Endodermal cell (in vitro differentiated cells): ENCODE results near the gene ATOH8. TPM values are rescaled to one million over a fixed set of nuclear protein-coding genes. Genes with fewer than 3 reads are reported as not detected.

Source experiments
- DNase-seq: peaks from one replicate; pipeline ENCODE4 v3.0.0-alpha.2; 2017
- H3K27ac ChIP-seq: 2 replicates; pipeline ENCODE4 v1.5.1; 2013; ENCODE audit warnings: mild to moderate bottlenecking, low read depth, low read length, moderate library complexity
- H3K27me3 ChIP-seq: 2 replicates; pipeline ENCODE4 v1.6.1; 2013; ENCODE audit warnings: mild to moderate bottlenecking, low read length, moderate library complexity; ENCODE audit not compliant: insufficient read depth, control insufficient read depth, poor library complexity, severe bottlenecking
- H3K36me3 ChIP-seq: 2 replicates; pipeline ENCODE4 v1.7.0; 2013; ENCODE audit warnings: mild to moderate bottlenecking, low read length, moderate library complexity; ENCODE audit not compliant: control insufficient read depth, insufficient read depth
- H3K4me1 ChIP-seq: one replicate; pipeline ENCODE4 v1.7.0; 2013; ENCODE audit warnings: low read length; ENCODE audit not compliant: control insufficient read depth, insufficient read depth
- H3K4me3 ChIP-seq: 2 replicates; pipeline ENCODE4 v1.5.1; 2013; ENCODE audit warnings: mild to moderate bottlenecking, low read length, moderate library complexity
- H3K9ac ChIP-seq: 2 replicates; pipeline ENCODE4 v1.6.1; 2013; ENCODE audit warnings: mild to moderate bottlenecking, low read length, moderate library complexity; ENCODE audit not compliant: poor library complexity, severe bottlenecking; ENCODE audit errors: extremely low read depth
- H3K9me3 ChIP-seq: 2 replicates; pipeline ENCODE4 v1.6.1; 2013; ENCODE audit warnings: mild to moderate bottlenecking, low read length, moderate library complexity; ENCODE audit not compliant: control insufficient read depth
- H3K27ac Mint-ChIP-seq: 2 replicates; pipeline ENCODE4 v1.8.0; 2020; ENCODE audit warnings: mixed read lengths
- H3K27me3 Mint-ChIP-seq: 2 replicates; pipeline ENCODE4 v1.8.0; 2021; ENCODE audit warnings: mild to moderate bottlenecking, mixed read lengths; ENCODE audit not compliant: insufficient read depth
- H3K36me3 Mint-ChIP-seq: 2 replicates; pipeline ENCODE4 v1.8.0; 2020; ENCODE audit warnings: low read depth, mixed read lengths
- H3K4me1 Mint-ChIP-seq: 2 replicates; pipeline ENCODE4 v1.8.0; 2020; ENCODE audit warnings: mixed read lengths
- H3K4me3 Mint-ChIP-seq: 2 replicates; pipeline ENCODE4 v1.8.0; 2020; ENCODE audit warnings: mild to moderate bottlenecking, moderate library complexity, mixed read lengths
- H3K9me3 Mint-ChIP-seq: 2 replicates; pipeline ENCODE4 v1.8.0; 2020; ENCODE audit warnings: mild to moderate bottlenecking, mixed read lengths
- CTCF ChIP-seq: fragments of 200-600 bp; sonication (generic); conservative IDR thresholded peaks from 2 replicates; pipeline ENCODE4 v1.5.0; 2021; ENCODE audit warnings: antibody characterized with exemption, mild to moderate bottlenecking
- WGBS, 2 experiments: methylation state at CpG; one replicate each; pipeline versions ENCODE4 v1.1.5 to v1.1.7; 2013; ENCODE audit warnings: missing lambda C conversion rate in 2 of 2, mixed read lengths in 1 of 2; ENCODE audit not compliant: insufficient coverage in 1 of 2, insufficient read length in 1 of 2; 5-methylcytosine and 5-hydroxymethylcytosine counted together
- total RNA-seq, 2 donors: library from RNA; stranded (reverse); fragmentation: NEBNext Ultra II Directional in 1 of 2; extraction: Animal tissue kit (Norgen Biotek cat#: 25700) in 1 of 2; gene quantifications; 2 replicates in 1 of 2; 3 replicates in 1 of 2; pipeline ENCODE4 v1.2.1, GENCODE V29; 2021

ATOH8 gene
- total RNA-seq, 2 donors from 2014 or later: 1.3 to 1.6 TPM

- Histone ChIP-seq H3K27ac (no peak overlapping the region), H3K36me3 (no peaks in the 10 kb centered on the region), H3K4me1 (no peaks in the 10 kb centered on the region), H3K27me3 (peaks cover 9% of the 10 kb centered on the region), H3K4me3 (no peak overlapping the region), H3K9me3 (no peaks in the 10 kb centered on the region), H3K9ac (no peak overlapping the region)
- no peak overlapping the region for H3K4me3 Mint-ChIP-seq
- no peak for TF ChIP-seq CTCF
- no peak for DNase-seq
- no peak overlapping the region for H3K27ac Mint-ChIP-seq
- peaks cover 6% of the 10 kb centered on the region for H3K4me1 Mint-ChIP-seq
- no peaks in the 10 kb centered on the region for H3K9me3 Mint-ChIP-seq
- H3K36me3 Mint-ChIP-seq: no peaks in the 10 kb centered on the region
- H3K27me3 Mint-ChIP-seq: peaks cover 20% of the 10 kb centered on the region
- 92 to 93% methylated on average over 3 to 4 of the region's 4 CpGs for WGBS, 2 experiments
Measured at GRCh38 chr2:85793584-85793983, 39.8 kb downstream of the ATOH8 start.

GRCh38 chr2:85794038-85794441 is 40.2 kb downstream of the ATOH8 start:
- DNase-seq: no peak
- Histone ChIP-seq H3K36me3 (no peaks in the 10 kb centered on the region), H3K27ac (no peak overlapping the region), H3K9ac (no peak overlapping the region), H3K4me3 (no peak overlapping the region), H3K27me3 (peaks cover 9% of the 10 kb centered on the region), H3K4me1 (no peaks in the 10 kb centered on the region), H3K9me3 (no peaks in the 10 kb centered on the region)
- no peak for TF ChIP-seq CTCF
- H3K36me3 Mint-ChIP-seq: no peaks in the 10 kb centered on the region
- no peak overlapping the region for H3K4me3 Mint-ChIP-seq
- no peak overlapping the region for H3K27ac Mint-ChIP-seq
- WGBS, 2 experiments: 95 to 100% methylated on average over 2 to 3 of the region's 3 CpGs
- peaks cover 20% of the 10 kb centered on the region for H3K27me3 Mint-ChIP-seq
- H3K4me1 Mint-ChIP-seq: peaks cover 6% of the 10 kb centered on the region
- no peaks in the 10 kb centered on the region for H3K9me3 Mint-ChIP-seq

- WGBS, 2 experiments: 84 to 96% methylated on average over 10 to 14 of the region's 14 CpGs
- Histone ChIP-seq H3K9me3 (no peaks in the 10 kb centered on the region), H3K4me1 (no peaks in the 10 kb centered on the region), H3K27ac (no peak overlapping the region), H3K36me3 (no peaks in the 10 kb centered on the region), H3K4me3 (no peak overlapping the region), H3K27me3 (peaks cover 9% of the 10 kb centered on the region), H3K9ac (no peak overlapping the region)
- no peaks in the 10 kb centered on the region for H3K9me3 Mint-ChIP-seq
- DNase-seq: no peak
- peaks cover 21% of the 10 kb centered on the region for H3K27me3 Mint-ChIP-seq
- H3K27ac Mint-ChIP-seq: no peak overlapping the region
- peaks cover 6% of the 10 kb centered on the region for H3K4me1 Mint-ChIP-seq
- H3K4me3 Mint-ChIP-seq: no peak overlapping the region
- no peak for TF ChIP-seq CTCF
- H3K36me3 Mint-ChIP-seq: no peaks in the 10 kb centered on the region
Measured at GRCh38 chr2:85794491-85795121, 40.8 kb downstream of the ATOH8 start.
